HUDEP-2 (cell line): Measurements from ENCODE around the gene WDR73.
A peak's percentile ranks its signal among the peaks of the same experiment; 100 is the strongest.
"Not testable (repeated sequence)": the region's sequence is repeated elsewhere in the genome, so short reads cannot be mapped to it uniquely, and the experiment has no call there.

Source experiments
- DNase-seq, 76 experiments: peaks; one replicate each; lab custom pipeline; 2025; ENCODE audit not compliant: unreplicated experiment in 76 of 76; lab: John Stamatoyannopoulos, UW

The WDR73 gene

DNA sequence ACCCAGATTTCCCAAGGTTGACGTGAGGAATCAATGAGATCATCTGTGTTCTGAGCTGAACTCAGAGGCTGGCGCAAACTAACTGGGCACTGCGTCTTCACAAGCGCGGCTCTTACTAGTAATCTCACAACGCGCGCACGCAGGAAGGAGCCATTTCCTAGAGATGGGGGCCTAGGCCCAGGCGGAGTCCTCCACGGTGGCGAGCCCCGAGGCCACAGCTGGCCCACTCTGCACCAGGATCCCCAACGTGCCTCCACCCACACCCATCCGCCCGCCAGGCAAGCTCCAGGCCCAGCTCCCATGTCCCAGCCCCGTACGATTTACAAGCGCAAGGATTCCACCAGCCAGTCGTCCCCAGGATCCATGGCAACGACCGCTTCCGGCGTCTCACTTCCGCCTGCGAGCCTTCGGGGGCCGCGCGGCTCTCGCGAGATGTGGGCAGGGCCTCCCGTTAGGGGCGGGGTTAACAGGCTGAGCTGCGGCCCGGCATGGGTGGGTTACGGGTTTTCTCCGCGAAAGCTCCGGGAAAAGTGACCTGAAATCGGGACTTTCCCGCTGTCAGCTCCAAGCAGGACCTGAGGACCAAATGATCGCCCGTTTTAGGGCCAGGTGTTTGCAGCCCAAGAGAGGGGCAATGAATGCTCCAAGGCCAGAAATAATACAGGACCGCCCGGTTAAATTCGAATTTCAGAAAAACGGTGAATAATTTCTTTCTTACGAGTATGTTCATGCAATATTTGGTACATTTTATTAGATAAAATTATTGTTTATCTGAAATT is at the start of gene WDR73:
TSS of gene WDR73 (minus strand) at position 374 of the 779 bp plus-strand sequence. CDS start at position 365, 9 bp downstream.
- DNase-seq, result peak in 74 of 76 experiments; percentile 37 to 95 (median 90)

DNA sequence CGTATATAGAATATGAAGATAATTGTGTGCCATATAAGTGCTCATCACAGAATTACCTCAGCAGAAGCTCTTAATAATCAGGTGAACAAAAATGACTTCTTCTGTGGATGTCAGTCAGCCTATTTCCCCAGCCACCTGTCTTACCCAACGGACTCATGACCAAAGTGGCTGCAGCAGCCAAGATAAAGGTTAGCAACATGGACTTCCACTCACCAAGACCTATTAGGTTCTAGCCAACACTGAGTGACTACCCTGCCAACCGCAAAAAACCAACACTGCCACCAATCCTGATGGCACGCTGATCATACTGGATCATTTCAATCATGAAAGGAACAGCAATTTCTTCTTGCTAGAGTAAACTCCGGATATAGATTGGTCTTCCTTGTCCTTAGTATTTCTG is 49.7 kb upstream of the WDR73 start:
- no peak for DNase-seq

DNA sequence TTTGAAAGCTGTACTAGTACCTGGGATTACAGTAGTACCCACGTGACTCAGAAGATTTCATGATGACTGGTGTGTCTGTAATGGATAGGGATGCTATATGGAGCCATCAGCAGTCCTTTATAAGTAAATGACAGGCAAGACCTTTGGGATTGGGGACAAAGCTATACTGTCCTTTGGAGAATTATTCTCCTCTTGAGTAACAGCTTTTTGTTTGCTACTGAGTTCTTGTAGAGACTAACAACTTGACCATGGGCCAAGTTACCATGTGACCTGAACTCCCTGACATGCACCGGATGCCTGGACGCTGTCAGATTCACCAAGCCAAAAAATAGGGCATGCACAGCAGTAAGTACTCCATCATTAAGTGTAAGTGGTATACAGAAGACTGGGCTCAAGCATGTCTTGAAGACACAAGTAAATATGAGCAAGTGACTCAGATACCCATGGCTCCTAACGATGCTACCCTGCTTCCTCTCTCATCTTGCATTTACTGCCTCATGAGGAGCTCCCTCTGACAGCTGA is 48.9 kb upstream of the WDR73 start:
- DNase-seq, result no peak

DNA sequence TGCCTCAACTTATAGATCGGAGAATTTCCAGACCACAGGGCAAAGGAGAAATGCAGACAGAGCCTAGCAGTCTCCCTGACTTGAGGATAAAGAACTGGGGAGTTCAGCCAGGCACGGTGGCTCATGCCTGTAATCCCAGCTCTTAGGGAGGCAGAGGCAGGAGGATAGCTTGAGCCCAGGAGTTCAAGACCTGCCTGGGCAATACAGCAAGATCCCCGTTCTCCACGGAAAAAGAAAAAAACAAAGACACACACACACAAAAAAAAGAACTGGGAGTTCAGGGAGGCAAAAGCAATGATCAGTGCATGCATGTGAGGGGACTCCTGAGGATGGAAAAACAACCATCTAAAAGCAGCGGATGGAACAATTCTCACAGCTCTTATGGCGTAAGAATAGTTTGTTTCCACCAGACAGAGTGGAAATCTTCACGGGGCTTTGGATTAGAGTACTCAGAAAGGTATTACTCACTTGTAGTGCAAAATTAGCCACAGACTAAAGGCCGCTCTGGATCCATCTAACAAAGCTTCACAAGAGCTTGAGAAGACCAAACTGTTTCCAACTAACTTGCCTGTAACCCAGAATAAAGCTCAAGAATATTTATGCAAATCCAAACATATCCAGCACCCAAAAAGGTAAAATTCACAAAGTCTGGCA is 45.6 kb upstream of the WDR73 start:
- DNase-seq, result no peak

DNA sequence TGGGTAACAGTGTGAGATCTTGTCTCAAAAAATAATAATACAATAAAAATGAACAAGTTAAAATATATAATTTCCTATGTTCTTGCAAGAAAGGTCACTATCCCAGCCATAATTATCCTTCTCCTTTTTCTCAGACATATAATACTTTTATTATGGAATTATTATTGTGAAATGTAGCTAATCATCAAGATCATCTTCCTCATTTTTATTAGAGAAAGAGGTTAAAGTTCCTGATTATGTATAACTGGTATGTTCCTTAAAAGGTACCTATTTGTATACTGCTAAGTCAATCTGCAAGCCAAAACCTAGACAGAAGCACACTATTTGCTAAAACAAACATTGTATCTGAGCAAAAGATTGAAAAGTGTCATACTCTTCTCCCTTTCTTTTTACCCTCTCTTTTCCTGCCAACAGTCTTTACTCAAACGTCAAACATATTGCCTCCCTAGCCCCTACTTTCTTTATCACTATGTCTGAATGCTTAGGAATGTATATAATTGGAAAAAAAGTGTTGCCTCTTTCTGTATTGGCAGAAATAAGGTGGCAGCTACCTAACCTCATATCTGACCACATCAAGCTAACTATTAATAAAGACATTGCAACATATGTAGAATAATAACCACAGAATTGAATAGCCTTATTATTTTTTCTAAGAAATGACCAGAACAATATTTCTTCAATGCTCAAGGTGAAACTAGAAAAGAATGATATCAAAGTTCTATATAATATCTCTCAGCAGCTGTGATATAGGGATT is 43.3 kb upstream of the WDR73 start:
- no peak for DNase-seq

DNA sequence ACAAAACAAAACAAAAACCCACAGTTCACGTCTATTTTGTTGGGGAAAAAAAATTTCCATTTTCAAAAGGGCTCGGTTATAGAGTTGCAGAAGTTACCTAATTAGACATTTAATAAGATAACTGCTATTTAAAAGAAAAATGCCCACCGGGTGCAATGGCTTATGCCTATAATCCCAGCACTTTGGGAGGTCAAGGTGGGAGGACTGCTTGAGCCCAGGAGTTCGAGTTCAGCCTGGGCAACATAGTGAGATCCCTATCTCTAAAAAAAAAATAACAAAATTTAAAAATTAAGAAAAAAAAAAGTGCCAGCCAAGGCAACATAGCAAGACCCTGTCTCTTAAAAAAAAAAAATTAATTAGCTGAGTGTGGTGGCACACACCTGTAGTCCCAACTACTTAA is 42.7 kb upstream of the WDR73 start:
- no peak for DNase-seq

DNA sequence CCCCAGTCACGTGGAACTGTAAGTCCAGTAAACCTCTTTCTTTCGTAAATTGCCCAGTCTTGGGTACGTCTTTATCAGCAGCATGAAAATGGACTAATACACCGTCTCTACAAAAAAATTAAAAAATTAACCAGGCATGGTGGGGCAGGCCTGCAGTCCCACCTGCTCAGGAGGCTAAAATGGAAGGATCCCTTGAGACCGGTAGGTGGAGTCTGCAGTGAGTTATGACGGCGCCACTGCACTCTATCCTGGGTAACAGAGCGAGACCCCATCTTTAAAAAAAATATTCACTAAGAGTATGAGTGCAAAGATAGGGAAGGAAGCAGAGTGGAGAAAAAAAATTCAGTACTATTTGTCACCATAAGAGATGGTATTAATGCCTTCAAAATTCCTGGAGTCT is 36.3 kb upstream of the WDR73 start:
- DNase-seq, result no peak

DNA sequence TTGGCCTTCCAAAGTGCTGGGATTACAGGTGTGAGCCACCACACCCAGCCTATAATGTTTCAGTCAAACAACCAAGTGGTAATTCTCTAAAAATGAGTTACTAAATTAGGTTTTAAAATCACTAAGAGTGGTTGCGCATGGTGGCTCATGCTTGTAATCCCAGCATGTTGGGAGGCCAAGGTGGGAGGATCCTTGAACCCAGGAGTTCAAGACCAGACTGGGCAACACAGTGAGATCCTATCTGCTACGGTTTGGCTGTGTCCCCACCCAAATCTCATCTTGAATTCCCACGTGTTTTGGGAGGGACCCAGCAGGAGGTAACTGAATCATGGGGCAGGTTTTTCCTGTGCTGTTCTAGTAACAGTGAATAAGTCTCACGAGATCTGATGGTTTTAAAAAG is 35.8 kb upstream of the WDR73 start:
- no peak for DNase-seq

DNA sequence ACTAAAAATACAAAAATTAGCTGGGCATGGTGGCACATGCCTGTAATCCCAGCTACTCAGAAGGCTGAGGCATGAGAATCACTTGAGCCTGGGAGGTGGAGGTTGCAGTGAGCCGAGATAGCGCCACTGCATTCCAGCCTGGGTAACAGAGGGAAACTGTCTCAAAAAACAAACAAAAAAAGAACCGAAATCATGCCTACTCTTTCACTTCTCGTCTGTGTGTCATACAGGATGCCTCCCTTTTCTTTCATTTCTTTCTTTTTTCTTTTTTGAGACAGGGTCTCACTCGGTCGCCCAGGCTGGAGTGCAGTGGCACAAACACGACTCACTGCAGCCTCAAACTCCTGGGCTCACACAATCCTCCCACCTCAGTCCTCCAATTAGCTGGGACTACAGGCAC is 32.4 kb upstream of the WDR73 start:
- not testable (repeated sequence) for DNase-seq

DNA sequence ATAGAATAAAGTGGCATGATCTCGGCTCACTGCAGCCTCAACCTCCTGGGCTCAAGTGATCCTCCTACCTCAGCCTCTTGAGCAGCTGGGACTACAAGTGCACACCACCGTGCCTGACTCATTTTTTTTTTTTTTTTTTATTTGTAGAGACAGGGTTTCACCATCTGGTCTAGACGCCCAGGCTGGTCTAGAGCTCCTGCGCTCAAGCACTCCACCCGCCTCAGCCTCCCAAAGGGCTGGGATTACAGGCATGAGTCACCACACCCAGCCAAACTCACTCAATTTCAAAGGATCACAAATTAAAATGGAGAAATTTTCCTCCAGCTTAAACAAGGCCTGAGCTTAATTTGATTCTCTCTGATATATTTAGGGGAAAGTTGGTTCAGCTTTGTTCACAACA is 31.2 kb upstream of the WDR73 start:
- DNase-seq, result peak in 33 of 76 experiments; percentile 1 to 50 (median 15)

DNA sequence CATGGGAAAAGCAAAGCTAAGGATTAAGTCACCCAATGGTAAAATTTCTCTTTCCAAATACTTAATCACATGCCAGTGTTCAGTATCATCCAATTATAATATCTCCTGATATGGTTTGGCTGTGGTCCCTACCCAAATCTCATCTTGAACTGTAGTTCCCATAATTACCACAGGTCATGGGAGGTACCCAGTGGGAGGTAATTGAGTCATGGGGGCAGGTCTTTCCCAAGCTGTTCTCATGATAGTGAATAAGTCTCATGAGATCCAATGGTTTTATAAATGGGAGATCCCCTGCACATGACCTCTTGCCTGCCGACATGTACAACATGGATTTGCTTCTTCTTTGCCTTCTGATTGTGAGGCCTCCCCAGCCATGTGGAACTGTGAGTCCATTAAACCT is 30.0 kb upstream of the WDR73 start:
- DNase-seq, result peak in 1 of 76 experiments; percentile 7

DNA sequence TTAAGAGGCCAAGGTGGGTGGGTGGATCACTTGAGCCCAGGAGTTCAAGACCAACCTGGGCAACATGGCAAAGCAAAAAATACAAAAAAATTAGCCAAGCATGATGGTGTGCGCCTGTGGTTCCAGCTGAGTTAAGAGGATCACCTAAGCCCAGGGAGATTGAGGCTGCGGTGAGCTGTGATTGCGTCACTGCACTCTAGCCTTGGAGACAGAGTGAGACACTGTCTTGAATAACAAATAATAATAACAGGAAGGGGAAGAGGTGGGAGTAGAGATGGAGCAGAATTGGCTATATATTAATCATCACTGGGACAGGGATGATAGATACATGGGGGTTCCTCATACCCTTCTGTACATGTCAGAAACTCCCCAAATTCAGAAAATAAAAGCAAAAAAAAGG is 27.7 kb upstream of the WDR73 start:
- no peak for DNase-seq

DNA sequence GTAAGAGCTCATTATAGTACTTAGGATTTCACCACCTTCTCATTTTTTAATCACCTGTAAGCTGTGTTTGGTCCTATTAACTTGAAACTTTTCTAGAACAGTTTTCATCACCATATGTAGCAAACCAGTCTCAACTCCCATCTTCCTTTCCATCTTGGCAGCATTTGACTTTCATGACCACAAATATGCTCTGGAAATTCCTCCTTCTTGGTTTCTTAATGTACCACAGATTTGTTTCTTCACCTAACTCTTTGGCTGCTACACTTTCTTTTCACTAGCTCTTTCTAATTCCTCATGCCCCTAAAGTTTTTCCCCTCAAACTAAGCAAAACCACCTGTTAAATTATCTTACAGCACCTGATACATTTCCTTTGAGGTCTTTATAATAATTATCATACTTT is 17.1 kb upstream of the WDR73 start:
- DNase-seq, result no peak

DNA sequence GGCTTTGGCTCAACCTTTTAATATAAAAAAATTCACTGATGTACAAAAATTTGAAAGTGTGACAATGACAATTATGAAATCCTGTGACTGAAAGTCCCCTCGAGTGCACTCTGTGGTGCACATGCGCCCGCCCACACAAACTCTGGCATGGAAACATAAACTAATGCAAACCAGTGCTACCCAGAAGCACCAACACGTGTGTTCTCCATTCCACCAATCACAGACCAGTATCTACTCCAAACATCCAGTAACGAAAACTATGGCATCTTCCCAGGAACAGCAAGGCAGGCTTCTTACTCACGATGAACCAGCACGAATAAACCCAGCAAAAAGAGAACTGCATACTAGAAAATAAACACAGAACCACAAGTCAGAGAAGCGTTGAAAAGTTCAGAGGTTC is 15.6 kb upstream of the WDR73 start:
- DNase-seq, result no peak

DNA sequence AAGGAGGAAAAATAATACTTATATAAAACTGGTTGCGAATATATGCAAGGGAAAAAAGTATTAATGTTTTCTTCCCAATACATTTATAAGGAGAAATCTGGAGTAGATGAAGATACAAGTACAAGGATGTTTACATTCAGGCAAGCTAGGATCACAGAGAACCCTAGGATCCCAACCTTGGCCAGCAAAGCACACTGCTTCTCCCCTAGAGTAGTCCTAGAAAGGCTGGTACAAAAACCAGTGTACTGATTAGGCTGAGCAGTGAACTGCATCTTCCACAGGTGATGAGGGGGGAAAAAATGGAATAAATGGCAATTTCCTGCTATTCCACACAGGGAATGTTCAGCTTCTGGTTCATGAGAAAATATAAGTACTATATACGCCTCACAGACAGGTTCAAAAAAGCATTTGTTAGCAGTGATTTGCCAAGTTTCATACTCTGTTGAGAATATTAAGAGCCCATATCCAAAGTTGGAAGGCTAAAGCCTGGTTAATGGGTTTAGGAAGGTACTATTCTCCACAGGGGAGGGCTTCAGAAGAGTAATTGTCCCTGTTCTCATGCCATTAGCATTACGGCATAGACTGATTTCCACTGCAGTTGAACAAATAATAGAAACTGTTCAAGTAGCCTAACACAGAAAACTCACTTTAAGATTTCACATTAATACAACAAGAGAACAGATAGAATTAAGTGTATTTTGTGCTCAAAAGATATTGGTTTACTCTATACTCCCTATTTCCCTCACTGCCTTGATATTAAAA is 14.3 kb upstream of the WDR73 start:
- no peak for DNase-seq

DNA sequence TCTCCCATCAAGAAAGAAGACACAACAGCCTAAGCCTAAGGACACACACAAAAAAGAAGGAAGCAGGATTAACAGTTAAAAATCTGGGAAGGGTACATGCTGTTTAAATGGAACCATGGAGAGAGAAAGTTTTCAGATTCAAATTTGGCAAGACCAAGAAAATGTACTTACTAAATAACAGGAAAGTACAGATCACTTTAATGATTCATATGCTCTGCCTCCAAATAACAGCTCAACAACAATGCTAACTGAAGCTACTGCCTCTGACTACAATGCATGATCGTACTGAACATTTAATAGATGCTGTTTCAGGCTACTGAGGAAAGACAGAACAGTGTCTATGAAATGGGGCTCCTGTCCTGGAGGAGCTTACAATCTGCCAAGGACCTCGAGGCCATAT is 12.3 kb upstream of the WDR73 start:
- DNase-seq, result no peak

DNA sequence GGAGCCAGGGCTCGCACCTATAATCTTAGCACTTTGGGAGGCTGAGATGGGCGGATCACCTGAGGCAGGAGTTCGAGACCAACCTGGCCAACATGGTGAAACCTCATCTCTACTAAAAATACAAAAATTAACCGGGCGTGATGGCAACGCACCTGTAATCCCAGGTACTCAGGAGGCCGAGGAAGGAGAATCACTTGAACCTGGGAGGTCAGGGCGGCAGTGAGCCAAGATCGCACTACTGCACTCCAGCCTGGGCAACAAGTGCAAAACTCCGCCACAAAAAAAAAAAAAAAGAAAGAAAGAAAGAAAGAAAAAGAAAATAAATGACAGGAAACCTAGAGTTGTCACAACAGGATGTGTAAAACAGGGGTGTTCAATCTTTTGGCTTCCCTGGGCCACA is 6.9 kb upstream of the WDR73 start:
- no peak for DNase-seq

DNA sequence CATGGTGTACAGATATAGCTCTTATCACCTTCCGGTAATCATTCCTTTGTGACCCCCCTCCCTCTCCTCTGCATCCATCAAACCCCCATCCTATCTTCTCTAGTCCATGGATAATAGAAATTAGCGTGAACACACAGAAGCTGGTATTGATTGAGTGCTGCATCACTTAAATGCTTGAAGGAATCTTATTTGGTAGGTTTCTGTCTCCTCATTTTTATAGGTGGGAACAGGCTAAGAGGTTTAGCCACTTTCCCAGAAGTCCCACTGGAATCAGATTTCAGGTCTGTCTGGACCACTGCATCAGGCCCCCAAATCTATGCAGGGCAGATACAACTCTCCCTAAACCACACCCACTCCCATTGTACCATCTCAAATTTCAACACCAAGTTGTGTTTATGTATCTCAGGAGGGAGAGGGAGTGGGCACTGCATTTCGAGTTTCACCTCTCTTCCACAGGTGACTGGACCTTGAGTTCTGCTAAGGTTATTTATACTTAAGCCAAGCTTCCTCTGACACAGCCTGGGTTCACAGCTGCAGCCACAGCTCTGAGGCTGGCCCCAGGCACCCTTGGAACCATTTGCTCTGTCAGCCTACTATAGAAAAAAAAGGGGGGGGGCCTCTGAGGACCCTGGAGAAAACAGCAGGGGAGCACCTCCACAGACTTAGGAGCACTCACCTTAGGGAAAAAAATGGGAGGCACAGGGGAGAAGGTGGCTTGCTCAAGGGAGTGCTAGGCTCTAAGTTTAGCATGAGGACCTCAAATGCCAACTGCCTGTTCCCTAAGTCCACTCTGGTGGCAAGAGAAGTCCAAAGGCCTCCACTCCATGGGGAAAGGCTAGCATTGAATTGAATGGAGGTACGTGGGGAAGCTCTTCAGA is 6.1 kb upstream of the WDR73 start:
- DNase-seq, result no peak

DNA sequence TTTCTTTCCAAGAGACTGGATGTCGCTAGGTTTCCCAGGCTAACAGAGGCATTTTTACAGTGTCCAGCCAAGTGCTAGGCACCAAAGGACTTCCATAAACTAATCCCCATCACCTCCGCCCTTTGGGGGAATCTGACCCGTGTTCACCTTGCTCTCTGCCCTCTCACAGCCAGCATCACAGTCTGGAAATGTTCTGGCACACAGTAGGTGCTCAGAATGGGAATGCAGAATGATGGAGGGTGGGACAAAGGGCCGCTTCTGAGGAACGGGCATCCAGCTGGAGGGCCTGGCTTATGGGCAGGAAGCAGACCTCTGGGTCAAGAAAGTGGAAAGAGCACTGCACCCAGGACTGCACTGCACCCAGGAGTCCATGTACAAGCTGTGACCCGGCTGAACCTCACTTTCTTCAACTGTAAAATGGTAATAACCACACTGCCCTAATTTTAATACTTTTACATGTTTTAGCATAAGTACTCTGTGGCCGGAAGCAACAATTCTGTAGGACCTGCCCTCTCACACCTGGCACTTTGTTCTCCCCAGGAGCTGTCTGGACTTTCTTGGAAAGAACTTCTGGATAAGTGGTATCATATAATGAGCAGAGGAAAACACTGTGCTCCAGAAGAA is 4.8 kb upstream of the WDR73 start:
- DNase-seq, result no peak
